GM18519 (cell line): ENCODE measurements around the gene IFNA7.
A peak's percentile ranks its signal among the peaks of the same experiment; 100 is the strongest.
"Not testable (repeated sequence)": the region's sequence is repeated elsewhere in the genome, so short reads cannot be mapped to it uniquely, and the experiment has no call there.

Experiments used
- ATAC-seq: cut with Tn5 transposase; IDR thresholded peaks from one replicate; pipeline ENCODE4 v1.9.1; 2021; ENCODE audit warnings: mild to moderate bottlenecking, moderate library complexity; ENCODE audit not compliant: unreplicated experiment, low FRiP score

Gene IFNA7

GRCh38 chr9:21182810-21183736 lies 18.9 kb downstream of the IFNA7 start:
- peak; percentile 94 for ATAC-seq

GRCh38 chr9:21174671-21175070 lies 27.3 kb downstream of the IFNA7 start:
- no peak for ATAC-seq

GRCh38 chr9:21172156-21172555 lies 29.8 kb downstream of the IFNA7 start:
- no peak for ATAC-seq

- ATAC-seq: no peak
Observed at GRCh38 chr9:21171351-21171750, 30.7 kb downstream of the IFNA7 start.

- not testable (repeated sequence) for ATAC-seq
Observed at GRCh38 chr9:21166560-21166959, 35.4 kb downstream of the IFNA7 start, which contains the start of gene IFNA21. Gene IFNA21, minus strand, starts transcription at chr9:21166660. Its CDS starts 48 bp downstream, at chr9:21166612.

- ATAC-seq: no peak
Observed at GRCh38 chr9:21165516-21165915, 36.5 kb downstream of the IFNA7 start.

- ATAC-seq: peak; percentile 94
Observed at GRCh38 chr9:21160178-21160577, 41.8 kb downstream of the IFNA7 start.

GRCh38 chr9:21155501-21155900 lies 46.5 kb downstream of the IFNA7 start:
- ATAC-seq: no peak

GRCh38 chr9:21154018-21154608 lies 47.9 kb downstream of the IFNA7 start:
- peak; percentile 75 for ATAC-seq

GRCh38 chr9:21153336-21154017 lies 48.5 kb downstream of the IFNA7 start:
- ATAC-seq: peak; percentile 17
